Transverse colon (tissue), 4 donors: ENCODE results near the gene RASAL1. TPM values are rescaled to one million over a fixed set of nuclear protein-coding genes. Genes with fewer than 3 reads are reported as not detected.

Experiments used
- DNase-seq: peaks from one replicate; pipeline ENCODE4 v3.0.0-alpha.2; 2019
- H3K27ac ChIP-seq, 4 donors: fragments of 200-600 bp; sonication (generic); 2 replicates each; pipeline ENCODE4 v1.5.1; 2016 to 2018; ENCODE audit warnings: inconsistent platforms in 4 of 4
- H3K27me3 ChIP-seq: fragments of 200-600 bp; sonication (generic); 2 replicates; pipeline ENCODE4 v1.5.1; 2017; ENCODE audit warnings: inconsistent platforms
- H3K36me3 ChIP-seq, 4 donors: fragments of 200-600 bp; sonication (generic); 2 replicates each; pipeline ENCODE4 v1.5.1; 2017 to 2019; ENCODE audit warnings: inconsistent platforms in 4 of 4
- H3K4me1 ChIP-seq, 4 donors: fragments of 200-600 bp; sonication (generic); 2 replicates each; pipeline ENCODE4 v1.5.1; 2017 to 2020; ENCODE audit warnings: inconsistent platforms in 4 of 4
- H3K4me3 ChIP-seq, 4 donors: fragments of 200-600 bp; sonication (generic); 1 replicate in 1 of 4; 2 replicates in 3 of 4; pipeline versions ENCODE4 v1.5.1 to v1.6.1; 2017 to 2019; ENCODE audit warnings: inconsistent platforms in 4 of 4
- H3K9me3 ChIP-seq, 2 donors: fragments of 200-600 bp; sonication (generic); 2 replicates each; pipeline ENCODE4 v1.5.1; 2017 to 2019; ENCODE audit warnings: inconsistent platforms in 2 of 2
- CTCF ChIP-seq, 5 experiments: fragments of 200-600 bp in 3 of 5; fragments of 450-650 bp in 2 of 5; sonication (generic) in 3 of 5; IDR thresholded peaks; 1 replicate in 2 of 5; 2 replicates in 3 of 5; pipeline ENCODE4 v1.5.1; 2016 to 2017; ENCODE audit warnings: antibody characterized with exemption in 5 of 5, inconsistent platforms in 3 of 5, mild to moderate bottlenecking in 2 of 5, moderate library complexity in 1 of 5
- EP300 ChIP-seq: sonication (generic); formaldehyde crosslinking; IDR thresholded peaks from one replicate; pipeline ENCODE4 v1.6.1; 2017; ENCODE audit warnings: antibody characterized with exemption, low read depth
- POLR2A ChIP-seq: fragments of 450-650 bp; IDR thresholded peaks from one replicate; pipeline ENCODE4 v1.6.1; 2016; ENCODE audit warnings: antibody characterized with exemption, mild to moderate bottlenecking, moderate library complexity
- POLR2AphosphoS5 ChIP-seq, 3 donors: sonication (generic); formaldehyde crosslinking; IDR thresholded peaks; one replicate each; pipeline ENCODE4 v1.6.1; 2016; ENCODE audit warnings: antibody characterized with exemption in 3 of 3
- WGBS, 2 donors: methylation state at CpG; one replicate each; pipeline ENCODE4 v1.1.5; 2018; ENCODE audit warnings: low coverage in 1 of 2; 5-methylcytosine and 5-hydroxymethylcytosine counted together
- in situ Hi-C, 4 donors: fragments of 200-750 bp; cut with MboI; loops; one replicate each; pipeline versions ENCODE4 v1.15.0 to v1.15.1; 2017; ENCODE audit warnings: low sequenced_read_pairs in 3 of 4, low pct_ligation_motif_present in 1 of 4, low pct_unique_long_range_greater_than_20kb in 1 of 4
- intact Hi-C: fragments of 100-400 bp; cut with DNase I; formaldehyde crosslinking; loops from one replicate; pipeline ENCODE4 v1.15.1; 2023; ENCODE audit warnings: low total_unique reads
- total RNA-seq, 4 donors: library from RNA; depleted of rRNA; stranded (reverse); fragments of >200 nt; gene quantifications; one replicate each; pipeline ENCODE4 v1.1.0, GENCODE V29; 2016

RASAL1 gene
- total RNA-seq, 4 donors from 2014 or later = 1.9 to 38.2 (median 4.9) TPM

DNA sequence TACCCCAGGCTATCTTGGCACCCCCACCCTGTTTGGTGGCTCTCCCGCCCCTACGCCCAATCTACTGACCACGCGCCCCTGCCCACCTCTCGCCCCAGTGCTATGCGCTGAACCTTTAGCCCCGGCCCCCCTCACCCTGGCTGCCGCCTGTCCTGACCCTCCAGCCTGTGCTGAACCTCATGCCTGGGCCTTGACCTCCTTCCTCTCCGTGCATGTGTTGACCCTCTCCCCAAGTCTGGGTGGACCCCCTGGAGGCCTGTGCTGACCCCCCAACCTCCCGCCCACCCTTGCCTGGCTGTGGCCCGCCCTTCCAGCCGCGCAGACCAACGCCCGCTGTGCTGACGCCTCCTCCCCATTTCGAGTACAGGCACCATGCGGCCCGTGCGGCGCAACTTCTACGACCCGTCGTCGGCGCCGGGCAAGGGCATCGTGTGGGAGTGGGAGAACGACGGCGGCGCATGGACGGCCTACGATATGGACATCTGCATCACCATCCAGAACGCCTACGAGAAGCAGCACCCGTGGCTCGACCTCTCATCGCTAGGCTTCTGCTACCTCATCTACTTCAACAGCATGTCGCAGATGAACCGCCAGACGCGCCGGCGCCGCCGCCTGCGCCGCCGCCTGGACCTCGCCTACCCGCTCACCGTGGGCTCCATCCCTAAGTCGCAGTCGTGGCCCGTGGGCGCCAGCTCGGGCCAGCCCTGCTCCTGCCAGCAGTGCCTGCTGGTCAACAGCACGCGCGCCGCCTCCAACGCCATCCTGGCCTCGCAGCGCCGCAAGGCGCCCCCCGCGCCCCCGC is 58.3 kb downstream of the RASAL1 start:
- intact Hi-C loops (no loop called here), in situ Hi-C loops (no loop called here)
- Histone ChIP-seq H3K27ac (no peak overlapping the region), H3K36me3 (no peaks in the 10 kb centered on the region), H3K4me1 (no peaks in the 10 kb centered on the region), H3K9me3 (no peaks in the 10 kb centered on the region), H3K27me3 (peaks cover 27% of the 10 kb centered on the region), H3K4me3 (no peak overlapping the region)
- 55 to 69% methylated on average over 5 to 58 of the region's 70 CpGs for WGBS, 2 donors
- TF ChIP-seq EP300 (no peak), POLR2A (no peak), CTCF (IDR thresholded peaks at IDR 0.05) (no peak), POLR2AphosphoS5 (IDR thresholded peaks at IDR 0.05) (no peak)
- no peak for DNase-seq

GRCh38 chr12:113075137-113075683 is 60.4 kb downstream of the RASAL1 start:
- TF ChIP-seq POLR2A (no peak), EP300 (no peak), CTCF (IDR thresholded peaks at IDR 0.05) (no peak), POLR2AphosphoS5 (IDR thresholded peaks at IDR 0.05) (no peak)
- in situ Hi-C loops = no loop called here
- peaks cover 27% of the 10 kb centered on the region for H3K27me3 ChIP-seq
- H3K4me3 ChIP-seq = no peak overlapping the region
- intact Hi-C loops = no loop called here
- H3K36me3 ChIP-seq = no peaks in the 10 kb centered on the region
- H3K4me1 ChIP-seq = peaks cover 0 to 3% (median 0%) of the 10 kb centered on the region in 4 donors
- DNase-seq = peak; percentile 27
- WGBS, 2 donors = 63 to 80% methylated on average over 1 to 6 of the region's 6 CpGs
- H3K9me3 ChIP-seq = no peaks in the 10 kb centered on the region
- peak overlapping the region in 1 of 4 donors; percentile 3 for H3K27ac ChIP-seq

DNA sequence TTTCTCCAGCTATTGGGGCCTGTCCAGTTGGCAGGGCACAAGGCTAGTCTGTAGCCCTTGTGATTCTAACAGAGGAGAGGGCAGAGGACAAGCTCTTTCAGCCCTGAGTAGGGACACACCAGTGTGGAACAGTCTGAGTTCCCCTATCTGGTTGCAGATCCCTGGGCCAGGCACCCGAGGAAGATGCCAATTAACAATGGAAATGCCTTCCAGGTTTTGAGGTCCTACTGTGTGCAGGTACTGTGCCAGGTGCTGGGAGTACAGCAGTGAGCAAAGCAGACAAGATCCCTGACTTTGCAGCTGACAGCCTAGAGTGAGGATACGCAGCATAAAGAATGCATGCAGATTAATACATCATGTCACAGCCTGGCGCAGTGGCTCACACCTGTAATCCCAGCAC is 62.0 kb downstream of the RASAL1 start:
- Histone ChIP-seq H3K4me1 (peaks cover 0 to 6% (median 1%) of the 10 kb centered on the region in 4 donors), H3K36me3 (no peaks in the 10 kb centered on the region), H3K4me3 (no peak overlapping the region), H3K9me3 (no peaks in the 10 kb centered on the region), H3K27me3 (peaks cover 20% of the 10 kb centered on the region), H3K27ac (no peak overlapping the region)
- WGBS, 2 donors = 79 to 90% methylated on average over 2 to 3 of the region's 3 CpGs
- no peak for DNase-seq
- intact Hi-C loops (no loop called here), in situ Hi-C loops (no loop called here)
- TF ChIP-seq EP300 (no peak), CTCF (IDR thresholded peaks at IDR 0.05) (no peak), POLR2A (no peak), POLR2AphosphoS5 (IDR thresholded peaks at IDR 0.05) (no peak)

GRCh38 chr12:113072136-113072535 is 63.4 kb downstream of the RASAL1 start:
- Histone ChIP-seq H3K4me1 (peaks cover 0 to 6% (median 1%) of the 10 kb centered on the region in 4 donors), H3K4me3 (no peak overlapping the region), H3K27ac (no peak overlapping the region), H3K27me3 (peaks cover 8% of the 10 kb centered on the region), H3K36me3 (no peaks in the 10 kb centered on the region), H3K9me3 (no peaks in the 10 kb centered on the region)
- TF ChIP-seq POLR2A = no peak
- TF ChIP-seq CTCF (IDR thresholded peaks at IDR 0.05) = no peak
- no peak for TF ChIP-seq EP300
- TF ChIP-seq POLR2AphosphoS5 (IDR thresholded peaks at IDR 0.05) = no peak
- intact Hi-C loops = no loop called here
- 64 to 65% methylated on average over 3 of the region's 3 CpGs for WGBS, 2 donors
- no peak for DNase-seq
- in situ Hi-C loops = no loop called here
